Tibial artery (tissue), 4 donors: ENCODE measurements around the gene CFAP77.

Experiments
- DNase-seq, 2 donors: peaks; one replicate each; pipeline ENCODE4 v3.0.0-alpha.2; 2019
- H3K27ac ChIP-seq, 2 donors: fragments of 200-600 bp; sonication (generic) in 1 of 2; 1 replicate in 1 of 2; 2 replicates in 1 of 2; pipeline ENCODE4 v1.5.1; 2018 to 2019; ENCODE audit warnings: mild to moderate bottlenecking in 1 of 2
- H3K27me3 ChIP-seq, 2 donors: fragments of 200-600 bp; sonication (generic) in 1 of 2; one replicate each; pipeline versions ENCODE4 v1.5.1 to v1.6.0; 2016 to 2019
- H3K36me3 ChIP-seq, 3 donors: fragments of 200-600 bp; sonication (generic) in 2 of 3; one replicate each; pipeline ENCODE4 v1.5.1; 2016 to 2019; ENCODE audit warnings: mild to moderate bottlenecking in 2 of 3
- H3K4me1 ChIP-seq, 4 donors: fragments of 200-600 bp; sonication (generic) in 2 of 4; 1 replicate in 3 of 4; 2 replicates in 1 of 4; pipeline ENCODE4 v1.5.1; 2016 to 2019
- H3K4me3 ChIP-seq, 2 donors: fragments of 200-600 bp; sonication (generic) in 1 of 2; 1 replicate in 1 of 2; 2 replicates in 1 of 2; pipeline ENCODE4 v1.5.1; 2018 to 2019; ENCODE audit warnings: mild to moderate bottlenecking in 2 of 2
- H3K9me3 ChIP-seq, 3 donors: fragments of 200-600 bp; sonication (generic) in 1 of 3; one replicate each; pipeline ENCODE4 v1.5.1; 2016 to 2019
- CTCF ChIP-seq, 2 experiments: fragments of 200-600 bp in 1 of 2; fragments of 450-650 bp in 1 of 2; IDR thresholded peaks; one replicate each; pipeline ENCODE4 v1.5.1; 2017 to 2019; ENCODE audit warnings: antibody characterized with exemption in 2 of 2, mild to moderate bottlenecking in 1 of 2, moderate library complexity in 1 of 2
- intact Hi-C: fragments of 100-400 bp; cut with DNase I; formaldehyde crosslinking; loops from one replicate; pipeline ENCODE4 v1.15.0; 2023; ENCODE audit warnings: low total_unique reads

Gene CFAP77

GRCh38 chr9:132498531-132499210 is 88.7 kb downstream of the CFAP77 start:
- no peak for TF ChIP-seq CTCF (IDR thresholded peaks at IDR 0.05)
- Histone ChIP-seq H3K9me3 (peaks cover 0 to 2% (median 0%) of the 10 kb centered on the region in 3 donors), H3K36me3 (no peaks in the 10 kb centered on the region), H3K27me3 (peaks cover 0 to 56% of the 10 kb centered on the region in 2 donors), H3K4me1 (no peaks in the 10 kb centered on the region), H3K27ac (no peak overlapping the region), H3K4me3 (no peak overlapping the region)
- no peak for DNase-seq
- intact Hi-C loops, result no loop called here

GRCh38 chr9:132499251-132499650 is 89.2 kb downstream of the CFAP77 start:
- Histone ChIP-seq H3K27me3 (peaks cover 0 to 57% of the 10 kb centered on the region in 2 donors), H3K36me3 (no peaks in the 10 kb centered on the region), H3K9me3 (peaks cover 0 to 2% (median 0%) of the 10 kb centered on the region in 3 donors), H3K4me3 (no peak overlapping the region), H3K27ac (no peak overlapping the region), H3K4me1 (no peaks in the 10 kb centered on the region)
- no peak for DNase-seq
- intact Hi-C loops, result no loop called here
- TF ChIP-seq CTCF (IDR thresholded peaks at IDR 0.05), result no peak

GRCh38 chr9:132500193-132500592 is 90.2 kb downstream of the CFAP77 start:
- no peak overlapping the region for H3K4me3 ChIP-seq
- H3K27ac ChIP-seq, result no peak overlapping the region
- intact Hi-C loops, result no loop called here
- no peak for TF ChIP-seq CTCF (IDR thresholded peaks at IDR 0.05)
- no peaks in the 10 kb centered on the region for H3K36me3 ChIP-seq
- H3K27me3 ChIP-seq, result peaks cover 0 to 64% of the 10 kb centered on the region in 2 donors
- no peaks in the 10 kb centered on the region for H3K4me1 ChIP-seq
- no peak for DNase-seq
- no peaks in the 10 kb centered on the region for H3K9me3 ChIP-seq

- no peaks in the 10 kb centered on the region for H3K4me1 ChIP-seq
- no peaks in the 10 kb centered on the region for H3K36me3 ChIP-seq
- no peak for TF ChIP-seq CTCF (IDR thresholded peaks at IDR 0.05)
- intact Hi-C loops, result no loop called here
- no peaks in the 10 kb centered on the region for H3K9me3 ChIP-seq
- H3K4me3 ChIP-seq, result no peak overlapping the region
- H3K27ac ChIP-seq, result no peak overlapping the region
- peaks cover 0 to 73% of the 10 kb centered on the region in 2 donors for H3K27me3 ChIP-seq
- DNase-seq, result no peak
Measured at GRCh38 chr9:132502480-132502879, 92.5 kb downstream of the CFAP77 start.

GRCh38 chr9:132503116-132503515 is 93.1 kb downstream of the CFAP77 start:
- no peak for DNase-seq
- no peaks in the 10 kb centered on the region for H3K36me3 ChIP-seq
- no peak overlapping the region for H3K4me3 ChIP-seq
- no peaks in the 10 kb centered on the region for H3K9me3 ChIP-seq
- intact Hi-C loops, result no loop called here
- H3K4me1 ChIP-seq, result no peaks in the 10 kb centered on the region
- TF ChIP-seq CTCF (IDR thresholded peaks at IDR 0.05), result no peak
- peaks cover 0 to 73% of the 10 kb centered on the region in 2 donors for H3K27me3 ChIP-seq
- H3K27ac ChIP-seq, result no peak overlapping the region
